Astrocyte (in vitro differentiated cells and primary cell): ENCODE results near the gene TNFRSF18.

Experiments
- EZH2 ChIP-seq: IDR thresholded peaks from 2 replicates; pipeline ENCODE4 v1.6.1; 2012; ENCODE audit warnings: mild to moderate bottlenecking, low read length, inconsistent platforms; ENCODE audit not compliant: insufficient read depth
- TF ChIP-seq, protein P1 (sequence below): IDR thresholded peaks from 2 replicates; pipeline ENCODE4 v1.5.1; 2011; ENCODE audit warnings: low read depth, mild to moderate bottlenecking, inconsistent platforms, low read length, moderate library complexity; ENCODE audit not compliant: insufficient read depth

DNA sequence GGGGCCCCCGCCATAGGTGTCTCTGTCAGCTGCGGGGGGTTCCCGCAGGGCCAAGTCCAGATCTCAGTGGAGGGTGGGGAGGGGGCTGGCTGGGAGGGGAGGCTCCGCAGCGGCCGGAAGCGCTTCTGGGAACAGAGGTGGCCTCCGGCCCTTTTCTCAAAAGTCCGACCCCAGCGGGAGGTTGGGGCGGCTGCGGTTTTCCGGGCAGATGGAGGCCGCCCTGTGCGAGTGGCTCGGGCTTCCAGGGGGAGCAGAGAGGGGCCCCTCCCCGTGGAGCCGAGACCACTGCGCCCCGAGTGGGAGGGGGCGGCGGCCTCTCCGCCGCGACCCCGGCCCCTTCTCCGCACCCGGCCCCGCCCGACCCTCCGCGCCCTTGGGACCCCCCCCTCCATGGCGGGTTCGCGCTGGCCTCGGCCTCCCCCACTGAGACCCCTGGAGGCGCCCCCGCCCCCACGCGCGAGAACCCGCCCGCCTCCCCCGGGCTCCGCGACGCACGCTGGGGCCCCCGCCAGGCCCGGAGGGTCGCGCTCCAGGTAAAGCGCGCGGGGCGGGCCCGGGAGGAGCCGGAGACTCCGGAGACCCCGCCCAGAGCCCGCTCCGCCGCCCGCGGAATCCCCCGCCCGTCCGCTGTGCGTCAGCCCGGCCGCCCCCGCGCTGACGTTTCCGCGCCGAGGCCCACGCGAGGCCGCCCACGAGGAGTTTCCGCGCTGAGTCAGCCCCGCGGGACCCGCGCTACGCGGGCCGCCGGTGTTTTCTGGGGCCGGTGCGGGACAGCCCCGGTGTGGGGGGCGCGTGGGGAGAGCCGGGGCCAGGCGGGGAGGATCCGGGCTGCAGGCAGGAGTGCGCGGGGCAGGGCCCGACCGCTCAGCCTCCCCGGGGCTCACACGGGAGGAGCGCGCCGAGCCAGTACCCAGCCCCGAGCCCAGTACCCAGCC is 5.2 kb downstream of the TNFRSF18 start:
- TF ChIP-seq, protein P1, sequence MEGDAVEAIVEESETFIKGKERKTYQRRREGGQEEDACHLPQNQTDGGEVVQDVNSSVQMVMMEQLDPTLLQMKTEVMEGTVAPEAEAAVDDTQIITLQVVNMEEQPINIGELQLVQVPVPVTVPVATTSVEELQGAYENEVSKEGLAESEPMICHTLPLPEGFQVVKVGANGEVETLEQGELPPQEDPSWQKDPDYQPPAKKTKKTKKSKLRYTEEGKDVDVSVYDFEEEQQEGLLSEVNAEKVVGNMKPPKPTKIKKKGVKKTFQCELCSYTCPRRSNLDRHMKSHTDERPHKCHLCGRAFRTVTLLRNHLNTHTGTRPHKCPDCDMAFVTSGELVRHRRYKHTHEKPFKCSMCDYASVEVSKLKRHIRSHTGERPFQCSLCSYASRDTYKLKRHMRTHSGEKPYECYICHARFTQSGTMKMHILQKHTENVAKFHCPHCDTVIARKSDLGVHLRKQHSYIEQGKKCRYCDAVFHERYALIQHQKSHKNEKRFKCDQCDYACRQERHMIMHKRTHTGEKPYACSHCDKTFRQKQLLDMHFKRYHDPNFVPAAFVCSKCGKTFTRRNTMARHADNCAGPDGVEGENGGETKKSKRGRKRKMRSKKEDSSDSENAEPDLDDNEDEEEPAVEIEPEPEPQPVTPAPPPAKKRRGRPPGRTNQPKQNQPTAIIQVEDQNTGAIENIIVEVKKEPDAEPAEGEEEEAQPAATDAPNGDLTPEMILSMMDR = no peak
- TF ChIP-seq EZH2 = no peak
